SK-N-SH (cell line): ENCODE measurements around the gene TOPBP1. TPM values are rescaled to one million over a fixed set of nuclear protein-coding genes. Genes with fewer than 3 reads are reported as not detected.

Experiments used
- CTCF ChIA-PET: fragments of 300-600, 350-600 bp; formaldehyde crosslinking; extraction: SDS; loops from one replicate; lab custom pipeline; 2021; lab: Yijun Ruan, JAX
- POLR2A ChIA-PET: fragments of 350-600 bp; sonication (Branson Sonifier 250); formaldehyde crosslinking; extraction: SDS; loops from one replicate; lab custom pipeline; 2020; ENCODE audit warnings: antibody characterized with exemption, inconsistent platforms; lab: Yijun Ruan, JAX
- DNase-seq: peaks from one replicate; pipeline ENCODE4 v3.0.0; 2012
- H2AFZ ChIP-seq: fragments of 200-600 bp; sonication (generic); 2 replicates; pipeline ENCODE4 v1.8.1; 2016; ENCODE audit warnings: antibody characterized with exemption, mild to moderate bottlenecking, low read depth
- H3F3A ChIP-seq: fragments of 200-600 bp; sonication (generic); replicated peaks from 2 replicates; pipeline ENCODE3; 2016; ENCODE audit warnings: antibody characterized with exemption, mild to moderate bottlenecking; ENCODE audit not compliant: insufficient read depth
- H3K27ac ChIP-seq, 2 experiments: fragments of 200-500 bp in 1 of 2; fragments of 200-600 bp in 1 of 2; sonication (Bioruptor generic) in 1 of 2; sonication (generic), shearing (Covaris generic) in 1 of 2; 2 replicates each; pipeline versions ENCODE4 v1.5.1 to v1.6.1; 2014 to 2016; ENCODE audit warnings: low read depth in 2 of 2, inconsistent platforms in 1 of 2, low read length in 1 of 2, mild to moderate bottlenecking in 1 of 2, mixed read lengths in 1 of 2
- H3K27me3 ChIP-seq: fragments of 200-600 bp; sonication (generic), shearing (Covaris generic); 2 replicates; pipeline ENCODE4 v1.6.1; 2016; ENCODE audit warnings: mixed run types; ENCODE audit not compliant: insufficient read depth
- H3K36me3 ChIP-seq, 2 experiments: fragments of 200-500 bp in 1 of 2; fragments of 200-600 bp in 1 of 2; sonication (Bioruptor generic) in 1 of 2; sonication (generic) in 1 of 2; replicated peaks in 1 of 2; 2 replicates each; pipeline versions ENCODE3 to v1.5.1; 2014 to 2016; ENCODE audit warnings: low read length in 1 of 2, mild to moderate bottlenecking in 1 of 2; ENCODE audit not compliant: insufficient read depth in 2 of 2, control insufficient read depth in 1 of 2
- H3K4me1 ChIP-seq, 2 experiments: fragments of 200-500 bp in 1 of 2; fragments of 200-600 bp in 1 of 2; sonication (Bioruptor generic) in 1 of 2; sonication (generic), shearing (Covaris generic) in 1 of 2; 2 replicates each; pipeline versions ENCODE4 v1.5.1 to v1.6.1; 2014 to 2016; ENCODE audit warnings: low read depth in 1 of 2, low read length in 1 of 2, mixed run types in 1 of 2; ENCODE audit not compliant: insufficient read depth in 2 of 2, control insufficient read depth in 1 of 2
- H3K4me2 ChIP-seq: fragments of 200-600 bp; sonication (generic), shearing (Covaris generic); 2 replicates; pipeline ENCODE4 v1.6.1; 2017; ENCODE audit warnings: mixed run types
- H3K4me3 ChIP-seq, 2 experiments: fragments of 200-500 bp in 1 of 2; fragments of 200-600 bp in 1 of 2; sonication (Bioruptor generic) in 1 of 2; sonication (generic), shearing (Covaris generic) in 1 of 2; 2 replicates each; pipeline versions ENCODE4 v1.5.1 to v1.8.1; 2014 to 2016; ENCODE audit warnings: low read depth in 2 of 2, inconsistent platforms in 1 of 2, low read length in 1 of 2, mild to moderate bottlenecking in 1 of 2, mixed read lengths in 1 of 2, moderate library complexity in 1 of 2
- H3K79me2 ChIP-seq: fragments of 200-600 bp; sonication (generic); 2 replicates; pipeline ENCODE4 v1.8.1; 2017; ENCODE audit warnings: mild to moderate bottlenecking; ENCODE audit not compliant: insufficient read depth
- H3K9ac ChIP-seq: fragments of 200-600 bp; sonication (generic); 2 replicates; pipeline ENCODE4 v1.6.1; 2017; ENCODE audit warnings: mixed run types
- H3K9me2 ChIP-seq: fragments of 200-600 bp; sonication (generic); 2 replicates; pipeline ENCODE4 v1.6.1; 2017; ENCODE audit warnings: mixed run types
- H3K9me3 ChIP-seq: fragments of 200-600 bp; sonication (generic); 2 replicates; pipeline ENCODE4 v1.6.1; 2017; ENCODE audit warnings: mixed run types, mild to moderate bottlenecking, moderate library complexity
- H4K20me1 ChIP-seq: fragments of 200-600 bp; sonication (generic); 2 replicates; pipeline ENCODE4 v1.6.1; 2017; ENCODE audit warnings: mild to moderate bottlenecking, mixed run types; ENCODE audit not compliant: insufficient read depth
- CHD2 ChIP-seq: fragments of 150-350 bp; IDR thresholded peaks from 2 replicates; pipeline ENCODE4 v1.6.1; 2018; ENCODE audit warnings: low read length; ENCODE audit not compliant: partially characterized antibody
- EP300 ChIP-seq, 2 experiments: IDR thresholded peaks; 2 replicates each; pipeline versions ENCODE4 v1.4.0 to v1.6.1; 2012; ENCODE audit warnings: borderline replicate concordance in 1 of 2, low read depth in 1 of 2, low read length in 1 of 2
- EZH2phosphoT487 ChIP-seq: fragments of 200-600 bp; sonication (generic); IDR thresholded peaks from 2 replicates; pipeline ENCODE4 v1.6.1; 2017; ENCODE audit warnings: low read depth, mixed run types, mild to moderate bottlenecking, antibody characterized with exemption, moderate library complexity, borderline replicate concordance
- GABPA ChIP-seq: IDR thresholded peaks from 2 replicates; pipeline ENCODE4 v1.4.0; 2012; ENCODE audit warnings: low read depth, mild to moderate bottlenecking
- IRF3 ChIP-seq: fragments of 150-350 bp; IDR thresholded peaks from 2 replicates; pipeline ENCODE4 v1.6.1; 2016; ENCODE audit warnings: mild to moderate bottlenecking, low read depth, low read length
- JUND ChIP-seq: IDR thresholded peaks from 2 replicates; pipeline ENCODE4 v1.4.0; 2012
- MAX ChIP-seq: IDR thresholded peaks from 2 replicates; pipeline ENCODE4 v1.4.0; 2012; ENCODE audit warnings: low read depth
- MEF2A ChIP-seq: IDR thresholded peaks from 2 replicates; pipeline ENCODE4 v1.4.0; 2012; ENCODE audit warnings: low read depth, borderline replicate concordance
- PBX3 ChIP-seq: IDR thresholded peaks from 2 replicates; pipeline ENCODE4; 2012
- REST ChIP-seq: IDR thresholded peaks from 2 replicates; pipeline ENCODE4 v1.6.1; 2012; ENCODE audit warnings: mild to moderate bottlenecking, low read depth, low read length, moderate library complexity
- SMC3 ChIP-seq: IDR thresholded peaks from 2 replicates; pipeline ENCODE4 v1.6.1; 2012; ENCODE audit warnings: low read depth, low read length, improper control_type of control experiment
- TAF1 ChIP-seq: IDR thresholded peaks from 2 replicates; pipeline ENCODE4 v1.6.1; 2012; ENCODE audit warnings: low read depth, mild to moderate bottlenecking, low read length, moderate library complexity, borderline replicate concordance
- TEAD4 ChIP-seq: IDR thresholded peaks from 2 replicates; pipeline ENCODE4 v1.4.0; 2012; ENCODE audit warnings: mild to moderate bottlenecking, borderline replicate concordance; ENCODE audit not compliant: insufficient read depth
- YY1 ChIP-seq: IDR thresholded peaks from 2 replicates; pipeline ENCODE4 v1.4.0; 2012; ENCODE audit warnings: low read depth, mild to moderate bottlenecking
- WGBS: methylation state at CpG from one replicate; pipeline ENCODE4 v1.1.6; 2017; ENCODE audit warnings: low lambda C conversion rate; 5-methylcytosine and 5-hydroxymethylcytosine counted together
- polyA plus RNA-seq, 3 experiments: library from polyadenylated mRNA; depleted of rRNA; stranded (reverse); fragments of >200 nt; gene quantifications; 2 replicates each; pipeline ENCODE4 v1.2.3, GENCODE V29; 2012
- TF ChIP-seq, protein P1 (sequence below): fragments of 200-600 bp; sonication (generic); IDR thresholded peaks from 2 replicates; pipeline ENCODE4 v1.6.1; 2017; ENCODE audit warnings: antibody characterized with exemption, mild to moderate bottlenecking, moderate library complexity
- TF ChIP-seq, protein P2 (sequence below): fragments of 150-350 bp; IDR thresholded peaks from 2 replicates; pipeline ENCODE4 v1.6.1; 2017; ENCODE audit warnings: antibody characterized with exemption, low read length, low read depth, borderline replicate concordance

The TOPBP1 gene
- polyA plus RNA-seq, 1 of the 3 experiments (the other 2 are of a cell fraction), result 15.7 TPM

GRCh38 chr3:133700351-133700750 lies 38.6 kb upstream of the TOPBP1 start:
- H3K4me3 ChIP-seq, result no peak overlapping the region
- H3K27me3 ChIP-seq, result no peaks in the 10 kb centered on the region; the same call in 1 of the 2 replicates
- no peak overlapping the region for H2AFZ ChIP-seq
- H4K20me1 ChIP-seq, result no peaks in the 10 kb centered on the region
- ChIA-PET CTCF (interaction anchor here (0.8 kb wide), 1 partner anchor 11 kb away, joined by 3 read pairs; no protein-coding TSS in a partner anchor), POLR2A (no interaction called here)
- no peaks in the 10 kb centered on the region for H3K79me2 ChIP-seq
- no peaks in the 10 kb centered on the region for H3K4me1 ChIP-seq
- H3K9me2 ChIP-seq, result no peaks in the 10 kb centered on the region
- no peak overlapping the region for H3K27ac ChIP-seq
- no peaks in the 10 kb centered on the region for H3F3A ChIP-seq
- no peak overlapping the region for H3K4me2 ChIP-seq
- WGBS, result 16% methylated on average over 6 of the region's 6 CpGs
- no peaks in the 10 kb centered on the region for H3K36me3 ChIP-seq
- DNase-seq, result no peak
- H3K9ac ChIP-seq, result no peak overlapping the region
- TF ChIP-seq MEF2A, result no peak
- TF ChIP-seq PBX3, result no peak
- TF ChIP-seq, protein P1, sequence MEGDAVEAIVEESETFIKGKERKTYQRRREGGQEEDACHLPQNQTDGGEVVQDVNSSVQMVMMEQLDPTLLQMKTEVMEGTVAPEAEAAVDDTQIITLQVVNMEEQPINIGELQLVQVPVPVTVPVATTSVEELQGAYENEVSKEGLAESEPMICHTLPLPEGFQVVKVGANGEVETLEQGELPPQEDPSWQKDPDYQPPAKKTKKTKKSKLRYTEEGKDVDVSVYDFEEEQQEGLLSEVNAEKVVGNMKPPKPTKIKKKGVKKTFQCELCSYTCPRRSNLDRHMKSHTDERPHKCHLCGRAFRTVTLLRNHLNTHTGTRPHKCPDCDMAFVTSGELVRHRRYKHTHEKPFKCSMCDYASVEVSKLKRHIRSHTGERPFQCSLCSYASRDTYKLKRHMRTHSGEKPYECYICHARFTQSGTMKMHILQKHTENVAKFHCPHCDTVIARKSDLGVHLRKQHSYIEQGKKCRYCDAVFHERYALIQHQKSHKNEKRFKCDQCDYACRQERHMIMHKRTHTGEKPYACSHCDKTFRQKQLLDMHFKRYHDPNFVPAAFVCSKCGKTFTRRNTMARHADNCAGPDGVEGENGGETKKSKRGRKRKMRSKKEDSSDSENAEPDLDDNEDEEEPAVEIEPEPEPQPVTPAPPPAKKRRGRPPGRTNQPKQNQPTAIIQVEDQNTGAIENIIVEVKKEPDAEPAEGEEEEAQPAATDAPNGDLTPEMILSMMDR, result no peak
- no peak for TF ChIP-seq REST
- TF ChIP-seq IRF3, result no peak
- H3K9me3 ChIP-seq, result no peaks in the 10 kb centered on the region

DNA sequence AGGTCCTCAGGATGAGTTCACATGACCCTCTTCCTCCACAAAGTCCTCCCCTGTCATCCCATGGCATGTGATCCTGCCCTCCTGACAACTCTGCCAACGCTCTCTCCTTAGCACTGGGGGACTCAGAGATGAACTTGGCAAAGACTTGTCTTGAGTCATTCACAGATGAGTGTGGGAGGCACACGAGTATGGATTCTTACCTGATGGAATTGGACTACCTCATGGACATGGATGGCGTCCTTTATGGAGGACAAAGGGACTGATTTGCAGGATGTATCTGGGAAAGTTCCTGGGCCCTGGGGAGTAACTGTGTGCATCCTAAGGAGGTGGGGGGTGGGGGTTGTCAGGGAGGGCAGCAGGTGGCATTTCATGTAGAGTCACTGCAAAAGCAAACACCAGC lies 38.2 kb upstream of the TOPBP1 start:
- Histone ChIP-seq H3K9me2 (no peaks in the 10 kb centered on the region), H3K4me2 (no peak overlapping the region), H3K79me2 (no peaks in the 10 kb centered on the region), H3K27me3 (no peaks in the 10 kb centered on the region; the same call in 1 of the 2 replicates), H2AFZ (no peak overlapping the region), H3K27ac (no peak overlapping the region), H3K9me3 (no peaks in the 10 kb centered on the region), H4K20me1 (no peaks in the 10 kb centered on the region), H3F3A (no peaks in the 10 kb centered on the region), H3K36me3 (no peaks in the 10 kb centered on the region), H3K4me3 (no peak overlapping the region), H3K4me1 (no peaks in the 10 kb centered on the region), H3K9ac (no peak overlapping the region)
- no peak for DNase-seq
- ChIA-PET CTCF (no interaction called here), POLR2A (no interaction called here)
- whole genome bisulfite sequencing, result 29% methylated on average over 3 of the region's 3 CpGs
- TF ChIP-seq MAX (no peak), TAF1 (no peak), PBX3 (no peak), YY1 (no peak), TEAD4 (no peak), CHD2 (no peak), EP300 (IDR thresholded peaks at IDR 0.05; ENCODE audit: borderline replicate concordance in 1 of 2, low read depth in 1 of 2, low read length in 1 of 2) (no peak), SMC3 (no peak), GABPA (no peak), JUND (no peak), EZH2phosphoT487 (no peak)
- TF ChIP-seq, protein P2, sequence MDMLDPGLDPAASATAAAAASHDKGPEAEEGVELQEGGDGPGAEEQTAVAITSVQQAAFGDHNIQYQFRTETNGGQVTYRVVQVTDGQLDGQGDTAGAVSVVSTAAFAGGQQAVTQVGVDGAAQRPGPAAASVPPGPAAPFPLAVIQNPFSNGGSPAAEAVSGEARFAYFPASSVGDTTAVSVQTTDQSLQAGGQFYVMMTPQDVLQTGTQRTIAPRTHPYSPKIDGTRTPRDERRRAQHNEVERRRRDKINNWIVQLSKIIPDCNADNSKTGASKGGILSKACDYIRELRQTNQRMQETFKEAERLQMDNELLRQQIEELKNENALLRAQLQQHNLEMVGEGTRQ, result no peak
